ENCODE results near the gene ZNF217. TPM values are rescaled to one million over a fixed set of nuclear protein-coding genes. Genes with fewer than 3 reads are reported as not detected.
A peak's percentile ranks its signal among the peaks of the same experiment; 100 is the strongest.

Gene ZNF217
- total and polyA plus RNA-seq, 9 of the 15 experiments (the other 6 are each of a cell fraction or from before 2014, with no cell fraction given), result 3.0 to 41.8 (median 16.8) TPM

DNA sequence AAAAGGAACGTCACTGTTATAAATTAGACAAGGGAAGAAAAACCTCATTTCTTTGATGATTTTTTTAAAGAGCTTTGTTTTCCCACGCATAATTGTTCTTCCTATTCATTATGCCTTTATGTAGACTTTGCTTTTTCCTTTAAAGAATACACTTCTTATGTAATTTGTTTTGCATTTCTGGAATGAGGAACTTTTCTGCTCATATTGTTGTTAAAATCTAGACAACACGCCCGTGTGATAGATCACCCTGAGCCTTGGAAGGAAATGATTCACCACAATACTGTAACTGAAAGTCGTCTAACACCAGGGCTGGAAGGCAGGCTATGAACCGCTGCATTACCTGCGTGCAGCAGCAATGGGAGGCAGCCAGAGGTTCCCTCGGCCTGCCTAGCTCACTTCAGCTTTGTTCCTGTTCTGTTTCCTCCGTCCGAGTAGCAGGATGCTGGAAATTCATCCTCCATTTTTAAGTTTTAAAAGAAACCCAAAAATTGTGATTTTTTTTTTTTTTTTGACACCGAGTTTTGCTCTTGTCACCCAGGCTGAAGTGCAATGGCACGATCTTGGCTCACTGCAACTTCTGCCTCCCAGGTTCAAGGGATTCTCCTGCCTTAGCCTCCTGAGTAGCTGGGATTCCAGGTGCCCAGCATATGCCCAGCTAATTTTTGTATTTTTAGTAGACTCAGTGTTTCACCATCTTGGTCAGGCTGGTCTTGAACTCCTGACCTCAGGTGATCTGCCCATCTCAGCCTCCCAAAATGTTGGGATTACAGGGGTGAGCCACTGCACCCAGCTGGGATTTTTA is 49.6 kb upstream of the ZNF217 start (continued):
- peak; percentile 60 for TF ChIP-seq ETV1 (tag; conservative IDR thresholded peaks at IDR 0.05; ENCODE audit: low read depth)
- TF ChIP-seq, protein P1, sequence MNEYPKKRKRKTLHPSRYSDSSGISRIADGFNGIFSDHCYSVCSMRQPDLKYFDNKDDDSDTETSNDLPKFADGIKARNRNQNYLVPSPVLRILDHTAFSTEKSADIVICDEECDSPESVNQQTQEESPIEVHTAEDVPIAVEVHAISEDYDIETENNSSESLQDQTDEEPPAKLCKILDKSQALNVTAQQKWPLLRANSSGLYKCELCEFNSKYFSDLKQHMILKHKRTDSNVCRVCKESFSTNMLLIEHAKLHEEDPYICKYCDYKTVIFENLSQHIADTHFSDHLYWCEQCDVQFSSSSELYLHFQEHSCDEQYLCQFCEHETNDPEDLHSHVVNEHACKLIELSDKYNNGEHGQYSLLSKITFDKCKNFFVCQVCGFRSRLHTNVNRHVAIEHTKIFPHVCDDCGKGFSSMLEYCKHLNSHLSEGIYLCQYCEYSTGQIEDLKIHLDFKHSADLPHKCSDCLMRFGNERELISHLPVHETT (CRISPR knock-in tag; conservative IDR thresholded peaks at IDR 0.05 in 1 of 2, IDR thresholded peaks at IDR 0.05 in 1 of 2), result 0 out of 4 replicates have a peak, but pooled peaks of 1 of the 2 experiments have one; percentile 14
- peak; percentile 26; the same call in 1 of the 2 replicates for TF ChIP-seq TEAD4 (IDR thresholded peaks at IDR 0.05; ENCODE audit: low read length)
- TF ChIP-seq TEAD4 (CRISPR knock-in tag; IDR thresholded peaks at IDR 0.05; ENCODE audit: borderline replicate concordance), result no peak
- peak; percentile 32; the same call in 1 of the 2 replicates for TF ChIP-seq SUPT5H (IDR thresholded peaks at IDR 0.05)
- TF ChIP-seq TAF9B (IDR thresholded peaks at IDR 0.05; ENCODE audit: partially characterized antibody), result peak; percentile 42
- TF ChIP-seq TAF7 (tag; IDR thresholded peaks at IDR 0.05), result 0 out of 2 replicates have a peak, but pooled peaks have one; percentile 4
- TF ChIP-seq, protein P2, sequence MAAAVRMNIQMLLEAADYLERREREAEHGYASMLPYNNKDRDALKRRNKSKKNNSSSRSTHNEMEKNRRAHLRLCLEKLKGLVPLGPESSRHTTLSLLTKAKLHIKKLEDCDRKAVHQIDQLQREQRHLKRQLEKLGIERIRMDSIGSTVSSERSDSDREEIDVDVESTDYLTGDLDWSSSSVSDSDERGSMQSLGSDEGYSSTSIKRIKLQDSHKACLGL (CRISPR knock-in tag; IDR thresholded peaks at IDR 0.05; ENCODE audit: borderline replicate concordance, poor library complexity, severe bottlenecking), result no peak
- TF ChIP-seq, protein P3, sequence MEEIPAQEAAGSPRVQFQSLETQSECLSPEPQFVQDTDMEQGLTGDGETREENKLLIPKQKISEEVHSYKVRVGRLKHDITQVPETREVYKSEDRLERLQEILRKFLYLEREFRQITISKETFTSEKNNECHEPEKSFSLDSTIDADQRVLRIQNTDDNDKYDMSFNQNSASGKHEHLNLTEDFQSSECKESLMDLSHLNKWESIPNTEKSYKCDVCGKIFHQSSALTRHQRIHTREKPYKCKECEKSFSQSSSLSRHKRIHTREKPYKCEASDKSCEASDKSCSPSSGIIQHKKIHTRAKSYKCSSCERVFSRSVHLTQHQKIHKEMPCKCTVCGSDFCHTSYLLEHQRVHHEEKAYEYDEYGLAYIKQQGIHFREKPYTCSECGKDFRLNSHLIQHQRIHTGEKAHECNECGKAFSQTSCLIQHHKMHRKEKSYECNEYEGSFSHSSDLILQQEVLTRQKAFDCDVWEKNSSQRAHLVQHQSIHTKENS (CRISPR knock-in tag; IDR thresholded peaks at IDR 0.05), result no peak
- TF ChIP-seq CBX5 (IDR thresholded peaks at IDR 0.05; ENCODE audit: borderline replicate concordance, low read depth), result no peak
- TF ChIP-seq DMBX1 (CRISPR knock-in tag; IDR thresholded peaks at IDR 0.05; ENCODE audit: borderline replicate concordance), result peak; percentile 47; the same call in 1 of the 2 replicates
- TF ChIP-seq POLR2H (tag; IDR thresholded peaks at IDR 0.05; ENCODE audit: low read depth), result peak; percentile 79; the same call in 1 of the 2 replicates
- 0 out of 2 replicates have a peak, but pooled peaks have one; percentile 22 for TF ChIP-seq GABPB1 (CRISPR knock-in tag; IDR thresholded peaks at IDR 0.05)
- peak; percentile 54; the same call in 1 of the 2 replicates for TF ChIP-seq JUN (IDR thresholded peaks at IDR 0.05; ENCODE audit: borderline replicate concordance, low read depth, low read length)
- no peak for TF ChIP-seq JUN (CRISPR knock-in tag; IDR thresholded peaks at IDR 0.05; ENCODE audit: borderline replicate concordance)
- TF ChIP-seq ZNF785 (CRISPR knock-in tag; IDR thresholded peaks at IDR 0.05), result no peak
- TF ChIP-seq, protein P4, sequence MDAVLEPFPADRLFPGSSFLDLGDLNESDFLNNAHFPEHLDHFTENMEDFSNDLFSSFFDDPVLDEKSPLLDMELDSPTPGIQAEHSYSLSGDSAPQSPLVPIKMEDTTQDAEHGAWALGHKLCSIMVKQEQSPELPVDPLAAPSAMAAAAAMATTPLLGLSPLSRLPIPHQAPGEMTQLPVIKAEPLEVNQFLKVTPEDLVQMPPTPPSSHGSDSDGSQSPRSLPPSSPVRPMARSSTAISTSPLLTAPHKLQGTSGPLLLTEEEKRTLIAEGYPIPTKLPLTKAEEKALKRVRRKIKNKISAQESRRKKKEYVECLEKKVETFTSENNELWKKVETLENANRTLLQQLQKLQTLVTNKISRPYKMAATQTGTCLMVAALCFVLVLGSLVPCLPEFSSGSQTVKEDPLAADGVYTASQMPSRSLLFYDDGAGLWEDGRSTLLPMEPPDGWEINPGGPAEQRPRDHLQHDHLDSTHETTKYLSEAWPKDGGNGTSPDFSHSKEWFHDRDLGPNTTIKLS (IDR thresholded peaks at IDR 0.05; ENCODE audit: borderline replicate concordance, low read depth), result peak; percentile 5; the same call in 1 of the 2 replicates
- TF ChIP-seq GABPA (tag; conservative IDR thresholded peaks at IDR 0.05; ENCODE audit: low read depth), result peak; percentile 36; the same call in 1 of the 2 replicates
- TF ChIP-seq, protein P5, sequence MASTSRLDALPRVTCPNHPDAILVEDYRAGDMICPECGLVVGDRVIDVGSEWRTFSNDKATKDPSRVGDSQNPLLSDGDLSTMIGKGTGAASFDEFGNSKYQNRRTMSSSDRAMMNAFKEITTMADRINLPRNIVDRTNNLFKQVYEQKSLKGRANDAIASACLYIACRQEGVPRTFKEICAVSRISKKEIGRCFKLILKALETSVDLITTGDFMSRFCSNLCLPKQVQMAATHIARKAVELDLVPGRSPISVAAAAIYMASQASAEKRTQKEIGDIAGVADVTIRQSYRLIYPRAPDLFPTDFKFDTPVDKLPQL (IDR thresholded peaks at IDR 0.05; ENCODE audit: extremely low read depth, insufficient read length), result no peak
